NCI-H2029 treated with DMSO at 0.1 percent for 48 hours (cell line): ENCODE measurements around the gene UBL4B.

Source experiments
- DNase-seq: peaks from one replicate; lab custom pipeline; 2025; lab: John Stamatoyannopoulos, UW

Gene UBL4B

DNA sequence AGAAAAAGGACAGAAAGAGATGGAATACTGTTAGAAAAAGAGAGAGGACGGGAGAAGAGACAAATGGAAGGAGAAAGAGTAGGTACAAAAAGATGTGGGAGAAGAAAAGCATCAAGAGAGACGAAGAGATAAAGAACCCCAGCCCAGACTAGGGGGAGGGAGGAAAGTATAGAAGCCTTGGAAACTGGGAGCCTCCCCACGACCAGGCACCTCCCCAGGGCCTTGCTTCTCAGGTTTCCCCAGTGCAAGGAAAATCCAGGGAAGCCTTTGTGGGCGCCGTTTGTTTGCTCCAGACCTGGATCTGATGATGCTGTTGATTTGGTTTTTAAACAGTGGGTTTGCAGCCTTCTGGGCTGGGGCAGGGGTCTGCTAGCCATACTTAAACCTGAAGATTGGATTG is 26.6 kb upstream of the UBL4B start:
- no peak for DNase-seq

DNA sequence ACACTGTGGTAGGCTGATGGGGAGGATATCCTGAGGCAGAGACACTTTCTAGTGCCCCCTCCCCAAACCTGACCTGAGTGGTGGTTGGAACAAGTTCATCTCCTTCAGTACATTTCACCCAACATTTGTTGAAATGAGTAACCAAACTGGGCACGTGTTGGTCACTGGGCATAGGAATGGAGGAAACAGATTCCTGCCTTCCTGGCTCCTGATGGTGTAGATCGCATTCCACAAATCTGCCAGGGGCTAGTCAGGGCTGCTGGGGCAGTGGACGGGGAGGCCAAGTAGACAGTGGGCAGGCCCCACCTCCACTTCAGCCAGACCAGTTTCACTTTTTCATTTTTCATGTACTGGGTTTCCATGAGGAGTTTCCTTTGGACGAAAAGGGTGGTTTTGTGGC is 25.3 kb upstream of the UBL4B start:
- DNase-seq, result no peak

DNA sequence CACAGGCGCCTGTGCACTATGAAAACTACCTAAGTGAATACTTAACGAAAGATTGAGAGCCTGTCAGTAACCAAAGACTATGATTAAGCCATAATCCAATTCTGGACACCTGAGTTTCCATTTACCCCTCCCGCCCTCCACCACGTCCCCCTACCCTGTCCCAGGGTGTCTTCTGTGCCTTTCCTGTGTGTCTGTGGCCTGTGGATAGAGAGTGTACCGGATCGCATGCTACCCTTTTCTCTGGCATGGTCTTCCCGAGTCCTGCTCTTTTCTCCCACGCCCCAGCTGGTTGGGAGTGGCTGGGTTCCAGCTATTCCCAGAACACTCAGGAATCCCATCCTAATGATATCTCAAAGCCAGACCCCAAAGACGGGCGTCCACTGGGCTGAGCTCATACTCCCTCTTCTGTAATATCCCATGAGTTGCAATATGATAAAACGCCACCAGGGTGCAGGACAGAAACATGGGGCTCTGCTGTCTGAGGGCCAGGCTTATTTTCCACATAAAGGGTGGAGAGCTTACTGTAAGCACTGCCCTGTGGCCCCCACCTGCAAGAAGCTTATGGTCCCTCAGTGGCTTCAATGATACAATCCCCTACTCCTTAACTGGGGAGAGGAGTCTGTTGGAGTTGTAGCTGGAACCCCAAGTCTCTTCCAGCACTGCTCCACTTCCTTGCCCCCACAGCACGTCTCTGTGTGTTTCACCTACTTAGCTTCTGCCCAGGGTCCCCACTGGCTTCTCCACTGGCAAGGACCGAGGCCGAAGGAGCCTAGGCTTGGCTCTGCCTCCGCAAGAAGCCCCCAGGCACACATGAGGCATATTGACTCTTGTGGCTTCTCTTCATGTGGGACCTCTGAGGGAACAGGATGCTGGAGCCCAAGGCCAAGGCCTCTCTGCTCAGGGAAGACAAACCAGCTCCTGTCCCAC is 24.2 kb upstream of the UBL4B start:
- peak; percentile 9 for DNase-seq

DNA sequence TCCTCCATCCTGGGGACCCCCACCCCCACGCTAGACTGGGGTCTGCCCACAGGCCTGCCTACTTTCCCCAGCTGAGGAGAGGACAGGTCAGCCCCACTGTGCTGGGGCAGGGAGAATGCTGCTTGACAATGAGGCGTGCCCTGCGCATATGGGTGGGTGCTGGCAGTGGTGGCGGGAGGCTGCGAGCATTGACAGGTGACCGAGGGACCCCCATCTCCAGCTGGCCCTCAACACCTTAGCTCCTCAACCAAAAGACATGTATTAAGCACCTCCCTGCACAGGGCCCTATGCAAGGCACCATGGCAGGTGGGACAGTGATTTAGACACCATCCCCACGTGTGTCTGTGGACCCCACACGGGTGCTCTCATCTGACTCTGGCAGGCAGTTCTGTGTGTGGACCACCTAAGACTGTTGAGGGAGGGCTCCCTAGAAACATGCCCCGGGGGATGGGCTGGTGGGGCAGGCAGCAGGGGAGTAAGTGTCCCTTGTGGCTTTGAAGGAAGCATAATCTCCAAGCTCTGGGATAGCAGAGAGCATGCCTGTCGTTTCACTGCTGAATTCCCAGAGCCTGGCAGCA is 23.4 kb upstream of the UBL4B start:
- no peak for DNase-seq

DNA sequence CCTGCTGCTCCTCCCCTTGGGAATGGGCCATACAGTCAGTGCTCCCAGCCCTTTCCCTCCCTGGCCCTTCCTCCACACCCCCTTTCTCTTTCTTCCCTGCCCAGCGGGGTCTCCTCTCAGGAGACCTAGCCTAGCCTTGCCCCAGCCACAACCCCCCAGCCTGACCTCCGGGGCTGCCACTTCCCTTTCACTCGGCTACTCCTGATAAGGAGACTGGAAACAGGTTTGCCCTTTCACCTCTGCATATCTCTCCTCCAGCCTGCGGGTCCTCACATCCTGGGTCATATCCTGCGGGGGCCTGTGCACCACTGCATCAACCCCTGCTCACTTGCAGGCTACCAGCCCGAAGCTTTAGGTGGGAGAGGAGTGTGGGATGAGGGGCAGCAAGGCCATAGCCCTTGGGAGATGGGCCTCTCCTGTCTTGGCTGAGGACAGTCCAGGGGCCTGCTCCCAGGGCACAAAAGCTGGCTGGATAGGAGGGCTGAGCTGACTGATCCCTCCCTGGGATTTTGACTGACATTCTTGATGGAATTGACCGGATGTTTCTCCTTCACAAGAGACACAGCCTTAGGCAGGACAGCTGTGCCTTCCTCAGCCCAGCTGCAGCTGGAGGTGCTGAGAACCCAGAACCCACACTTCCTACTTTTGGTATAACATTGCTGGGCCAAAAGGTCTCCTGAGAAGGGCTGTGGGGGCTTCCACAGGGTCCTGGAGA is 22.5 kb upstream of the UBL4B start:
- DNase-seq, result no peak

DNA sequence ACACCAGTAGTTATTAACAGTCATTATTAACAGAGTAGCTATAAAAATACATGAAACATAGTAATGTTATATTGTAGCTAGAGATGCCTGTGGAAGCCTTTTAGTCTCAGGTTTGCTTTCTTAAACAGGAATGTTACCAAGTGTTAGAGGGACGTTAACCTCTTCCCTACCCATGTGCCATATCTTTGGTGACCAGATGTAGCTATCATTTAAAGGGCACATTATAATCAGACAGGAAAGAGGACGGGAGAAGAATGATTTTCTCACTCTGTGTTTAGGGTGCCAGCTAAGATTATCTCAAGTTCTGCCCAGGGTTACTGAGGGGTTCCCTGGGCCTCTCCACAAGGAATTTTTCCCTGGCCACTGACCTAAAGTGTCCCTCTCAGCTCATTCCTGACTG is 20.9 kb upstream of the UBL4B start:
- no peak for DNase-seq

DNA sequence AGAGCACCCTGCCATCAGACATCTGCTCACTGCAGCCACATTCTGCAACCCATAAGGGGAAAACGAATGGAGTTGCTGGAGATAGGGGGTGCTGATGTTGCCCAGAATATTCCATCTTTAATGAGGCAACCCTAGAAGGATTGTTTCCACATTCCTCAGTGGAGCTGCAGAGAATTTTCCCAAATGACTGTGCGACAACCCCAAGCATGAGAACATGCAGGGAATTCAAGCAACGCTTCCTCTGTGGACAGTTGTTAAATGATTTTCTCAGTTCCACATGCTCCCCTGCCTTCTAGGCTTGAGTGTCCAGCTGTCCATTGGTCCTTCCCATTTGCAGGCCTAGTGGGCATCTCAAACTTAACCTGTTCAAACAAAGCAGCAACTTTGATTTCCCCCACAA is 20.5 kb upstream of the UBL4B start:
- no peak for DNase-seq

DNA sequence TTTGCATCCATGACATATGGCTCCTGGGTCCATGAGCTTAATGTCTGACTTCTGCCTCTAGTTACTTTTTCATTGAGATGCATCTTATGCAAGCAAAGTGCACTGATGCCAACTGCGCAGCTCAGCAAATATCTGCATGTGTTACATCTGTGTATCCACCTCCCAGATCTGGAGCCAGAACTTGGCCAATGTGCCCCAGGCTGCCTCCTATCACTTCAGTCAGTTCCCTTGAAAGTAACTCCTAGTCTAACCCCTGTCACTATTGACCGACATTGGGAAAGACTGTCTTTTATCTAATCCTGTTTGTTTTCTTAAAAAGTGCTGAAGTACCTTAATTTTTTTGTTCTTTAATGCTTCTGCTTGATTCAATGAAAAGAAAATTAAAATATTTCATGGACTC is 19.3 kb upstream of the UBL4B start:
- no peak for DNase-seq

DNA sequence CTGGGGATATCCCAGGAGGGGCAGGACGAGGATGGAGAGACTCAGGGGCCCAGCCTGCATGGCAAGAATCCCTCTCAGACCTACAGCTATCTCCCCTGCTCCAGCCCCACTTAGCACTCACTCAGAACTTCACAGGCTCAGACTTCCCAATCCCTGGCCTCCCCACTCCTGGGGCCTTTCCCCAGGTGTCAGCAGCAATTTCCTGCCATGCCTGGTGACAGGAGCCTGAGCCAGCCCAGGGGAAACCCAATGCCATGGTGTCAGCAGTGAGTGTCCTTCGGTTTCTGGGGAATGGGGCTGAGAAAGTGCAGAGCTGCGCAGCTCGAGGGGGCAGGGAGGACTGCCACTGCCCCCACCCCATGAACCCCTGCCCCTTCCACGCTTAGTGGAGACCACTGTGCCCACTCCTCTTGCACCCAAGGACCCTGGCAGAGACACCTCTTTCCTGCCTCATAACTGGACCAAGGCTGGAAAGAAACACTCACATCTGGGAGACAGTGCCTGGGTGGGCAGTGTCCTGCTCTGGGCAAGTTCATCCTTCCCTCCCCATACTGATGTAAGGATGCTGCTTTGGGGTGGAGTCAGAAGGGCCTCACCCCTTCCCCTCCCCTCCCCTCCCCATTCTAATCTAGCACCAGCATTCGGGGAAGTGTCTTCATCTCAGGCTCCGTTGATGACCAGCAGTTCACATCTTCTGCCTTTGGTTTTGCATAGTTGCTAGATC is 17.1 kb upstream of the UBL4B start:
- no peak for DNase-seq

DNA sequence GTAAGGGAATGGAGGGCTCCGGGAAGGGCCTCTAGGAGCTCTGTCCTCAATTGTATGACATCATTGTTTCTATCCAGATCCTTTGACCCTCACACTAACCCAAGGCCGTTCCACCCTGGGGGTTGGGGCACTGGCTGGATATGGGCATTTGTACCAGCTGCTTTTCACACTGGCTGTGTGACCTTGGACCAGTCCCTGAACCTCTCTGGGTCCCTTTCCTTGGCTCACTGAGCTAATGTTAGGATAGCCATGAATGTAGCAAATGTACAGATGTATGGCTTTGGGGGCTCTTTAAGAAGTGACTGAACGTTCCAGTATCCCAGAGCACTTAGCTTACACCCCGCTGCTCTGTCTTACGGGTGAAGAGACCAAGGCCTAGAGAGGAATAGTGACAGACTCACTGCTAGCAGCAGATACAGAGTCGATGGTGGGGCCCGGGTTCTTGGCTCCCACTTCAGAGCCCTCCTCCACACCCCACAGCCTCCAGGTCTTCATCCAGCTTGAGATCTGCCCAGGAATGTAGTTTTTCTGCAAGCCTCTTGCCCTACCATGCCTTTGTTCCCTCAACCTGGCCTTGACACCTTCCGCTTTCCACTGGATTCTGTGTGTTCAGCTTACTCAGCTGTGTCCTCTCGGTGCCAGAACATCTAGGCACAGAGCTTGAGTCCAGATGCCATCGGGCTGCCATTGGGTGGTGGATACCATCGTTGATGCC is 14.6 kb upstream of the UBL4B start:
- no peak for DNase-seq

DNA sequence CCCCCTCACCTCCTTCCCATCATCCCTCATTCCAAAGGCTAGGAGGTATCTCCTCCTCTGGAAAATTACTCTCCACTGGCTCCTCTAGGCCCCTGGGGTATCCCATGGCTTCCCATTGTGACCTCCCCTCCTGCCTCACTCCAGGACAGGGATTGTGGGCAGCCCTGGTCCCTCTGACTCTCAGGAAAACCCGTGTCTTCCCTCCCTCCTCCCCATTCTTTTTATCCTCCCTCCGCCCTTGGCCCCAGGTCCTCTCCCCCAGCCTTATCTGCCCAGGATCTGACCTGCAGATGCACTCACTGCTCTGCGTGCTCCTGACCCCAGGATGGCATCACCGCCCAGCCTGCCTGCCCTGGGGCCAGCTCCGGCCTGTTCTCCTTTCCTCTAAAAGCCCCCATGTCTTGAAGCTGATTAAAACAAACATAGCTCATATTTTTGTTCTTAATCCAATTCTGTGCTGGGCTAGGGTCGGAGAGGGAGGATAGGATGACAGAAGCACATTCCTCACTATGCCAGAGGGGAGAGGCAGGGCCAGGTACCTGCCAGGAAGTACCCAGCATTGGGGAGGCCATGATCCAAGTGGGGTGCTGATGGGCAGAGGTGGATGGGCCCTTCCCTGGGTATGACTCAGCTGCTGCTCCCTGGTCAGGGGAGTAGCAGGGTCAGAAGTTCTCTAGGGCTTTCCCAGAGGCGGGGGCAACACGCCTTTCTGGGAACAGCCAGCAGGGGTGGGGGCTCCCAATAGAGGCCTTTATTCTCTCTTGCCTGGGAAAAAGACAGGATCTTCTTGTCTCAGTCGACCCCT is 13.8 kb upstream of the UBL4B start:
- no peak for DNase-seq

DNA sequence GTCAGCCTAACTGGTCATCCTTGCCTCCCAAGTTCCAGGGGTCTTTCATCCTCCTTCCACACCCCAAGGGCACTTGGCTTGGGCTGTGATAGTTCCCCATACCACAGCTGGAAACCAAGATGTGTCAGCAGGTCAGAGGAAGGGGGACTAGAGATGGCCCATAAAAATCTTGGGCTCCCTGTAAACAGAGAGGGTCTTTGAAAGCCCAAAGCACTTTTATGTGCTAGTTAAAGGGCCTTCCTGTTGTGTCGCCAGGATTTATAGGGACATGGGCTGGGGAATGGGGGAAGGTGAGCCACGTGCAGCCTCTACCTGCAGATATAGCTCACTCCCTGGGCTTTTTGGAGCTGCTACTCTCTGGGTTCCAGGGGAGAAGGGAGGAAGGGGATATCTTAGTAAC is 11.9 kb upstream of the UBL4B start:
- no peak for DNase-seq

DNA sequence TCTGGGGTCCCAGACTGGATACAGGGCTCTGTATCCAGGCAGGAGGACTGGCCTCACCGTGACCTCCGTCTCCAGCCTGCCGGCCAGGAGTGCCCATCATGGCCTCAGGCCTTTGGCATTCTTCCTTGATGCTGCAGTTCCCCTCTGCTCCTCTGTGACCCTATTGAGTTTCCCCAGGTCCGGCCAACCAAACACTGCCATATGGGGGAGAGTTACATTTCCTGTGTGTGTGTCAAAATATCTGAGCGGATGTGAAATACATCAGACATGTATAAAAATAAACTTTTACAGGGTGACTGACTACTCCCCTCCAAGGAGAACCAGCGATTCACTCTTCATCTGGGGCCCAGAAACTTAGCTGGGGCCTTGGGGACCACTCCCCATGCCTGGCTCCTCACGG is 10.2 kb upstream of the UBL4B start:
- no peak for DNase-seq

DNA sequence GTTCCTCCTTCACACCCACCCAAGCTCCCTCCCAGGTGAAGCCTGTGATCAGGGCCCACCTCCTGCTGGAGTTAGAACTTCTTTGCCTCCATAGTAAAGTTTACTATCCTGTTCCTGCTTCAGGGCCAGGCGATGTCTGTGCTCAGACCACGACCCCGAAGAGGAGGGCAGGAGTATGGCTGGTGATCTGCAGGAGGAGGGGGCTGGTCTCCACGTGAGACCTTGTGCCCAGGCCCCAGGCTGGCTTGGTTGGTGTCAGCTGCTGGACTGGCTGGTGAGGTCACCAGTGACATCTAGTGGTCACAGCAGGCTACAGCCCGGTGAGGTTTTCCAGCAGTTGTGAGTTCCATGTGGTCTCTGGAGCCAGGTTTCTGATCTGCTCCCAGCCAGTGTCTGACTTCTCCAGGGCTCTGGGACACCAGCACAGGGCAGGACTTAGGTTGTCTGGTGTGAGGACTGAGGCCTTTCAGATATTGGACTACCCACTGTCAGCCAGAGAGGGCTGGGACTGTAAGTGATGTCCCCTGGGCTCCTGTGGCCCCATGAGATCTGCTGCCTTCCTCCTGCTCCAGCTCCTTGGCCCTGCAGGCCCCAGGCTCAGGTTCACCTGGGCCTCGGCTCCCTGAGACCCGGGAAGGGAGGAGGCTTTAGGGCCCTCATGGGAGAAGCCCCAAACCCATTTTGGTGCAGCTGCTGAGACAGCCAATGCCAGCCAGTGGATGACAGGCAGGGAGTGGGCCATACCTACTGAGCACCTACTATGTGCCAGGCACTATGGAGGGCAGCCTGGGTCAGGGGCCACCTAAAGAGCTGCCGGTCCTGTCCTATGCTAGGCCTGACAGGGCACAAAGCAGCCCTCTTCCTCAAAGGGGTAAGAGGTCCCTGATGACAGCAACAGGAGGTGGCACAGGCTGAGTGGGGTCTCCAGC is 6.0 kb upstream of the UBL4B start:
- DNase-seq, result peak; percentile 18

DNA sequence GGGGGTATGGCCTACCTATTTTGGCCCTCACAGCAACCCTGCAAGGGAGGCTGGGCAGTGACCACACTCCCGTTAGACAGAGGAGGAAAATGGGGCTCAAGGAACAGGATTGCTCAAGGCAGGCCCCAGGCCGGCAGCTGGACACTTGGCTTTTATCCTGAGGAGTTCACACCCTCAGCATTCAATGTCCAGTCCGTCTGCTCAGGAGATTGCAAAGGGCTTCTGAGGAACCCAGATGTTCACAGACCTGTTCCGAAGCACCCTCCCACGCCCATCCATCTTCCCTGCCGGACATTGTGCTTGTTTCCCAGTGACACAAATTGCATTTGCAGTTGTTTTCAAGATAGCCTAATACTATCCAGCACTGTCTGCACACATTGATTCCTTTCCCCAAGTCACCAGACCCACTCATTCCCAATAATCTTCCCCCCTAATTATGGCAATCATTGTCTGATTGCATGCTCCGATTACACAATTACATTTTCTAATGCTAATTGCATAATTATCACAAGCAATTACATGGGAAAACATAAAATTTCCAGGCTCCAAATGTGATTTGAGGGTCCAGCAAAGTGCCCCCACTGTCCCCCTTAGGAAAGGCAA is 4.3 kb upstream of the UBL4B start:
- no peak for DNase-seq

DNA sequence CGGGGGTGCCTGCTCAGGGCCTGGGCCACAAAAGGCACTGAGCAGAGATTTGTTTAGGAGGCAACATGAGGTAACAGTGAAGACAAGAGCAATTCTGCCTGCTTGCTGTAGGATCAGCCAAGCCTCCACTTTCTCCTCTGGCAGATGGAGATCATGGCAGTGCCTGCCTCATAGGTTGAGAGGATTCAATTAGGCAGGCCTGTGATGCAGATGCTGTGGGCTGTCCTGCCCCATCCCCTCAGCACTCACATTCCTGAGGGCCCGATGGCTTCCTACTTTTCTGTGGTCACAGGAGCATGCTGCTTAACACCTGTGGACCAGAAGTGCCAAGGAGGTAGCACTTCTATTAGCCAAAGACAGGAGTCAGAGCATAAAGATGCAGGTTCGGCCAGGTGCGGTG is 1.2 kb upstream of the UBL4B start:
- DNase-seq, result no peak

DNA sequence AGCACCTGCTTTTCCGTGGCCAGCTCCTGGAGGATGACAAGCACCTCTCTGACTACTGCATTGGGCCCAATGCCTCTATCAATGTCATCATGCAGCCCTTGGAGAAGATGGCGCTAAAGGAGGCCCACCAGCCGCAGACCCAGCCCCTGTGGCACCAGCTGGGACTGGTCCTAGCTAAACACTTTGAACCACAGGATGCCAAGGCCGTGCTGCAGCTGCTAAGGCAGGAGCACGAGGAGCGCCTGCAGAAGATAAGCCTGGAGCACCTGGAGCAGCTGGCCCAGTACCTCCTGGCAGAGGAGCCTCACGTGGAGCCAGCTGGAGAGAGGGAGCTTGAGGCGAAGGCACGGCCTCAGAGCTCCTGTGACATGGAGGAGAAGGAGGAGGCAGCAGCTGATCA is 413 bp downstream of the UBL4B start:
- DNase-seq, result no peak

DNA sequence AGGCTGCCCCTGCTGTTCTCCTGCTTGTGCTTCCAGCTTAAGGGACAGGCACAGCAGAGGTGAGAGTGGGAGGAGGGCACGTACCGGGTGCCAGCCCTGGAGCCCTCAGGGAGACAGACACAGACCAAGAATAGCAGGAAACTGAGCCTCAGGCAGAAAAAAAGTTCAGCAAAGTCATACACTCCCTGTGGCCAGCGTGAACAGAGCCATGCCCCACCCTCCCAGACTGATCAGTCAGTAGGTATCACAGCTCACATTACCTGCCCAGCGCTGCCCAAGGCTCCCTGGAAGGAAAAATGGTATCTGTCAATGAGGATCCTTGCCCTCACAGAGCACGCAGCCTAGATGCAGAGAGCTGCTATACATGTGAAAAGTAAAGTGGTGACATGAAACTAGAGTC is 1.3 kb downstream of the UBL4B start:
- DNase-seq, result no peak

DNA sequence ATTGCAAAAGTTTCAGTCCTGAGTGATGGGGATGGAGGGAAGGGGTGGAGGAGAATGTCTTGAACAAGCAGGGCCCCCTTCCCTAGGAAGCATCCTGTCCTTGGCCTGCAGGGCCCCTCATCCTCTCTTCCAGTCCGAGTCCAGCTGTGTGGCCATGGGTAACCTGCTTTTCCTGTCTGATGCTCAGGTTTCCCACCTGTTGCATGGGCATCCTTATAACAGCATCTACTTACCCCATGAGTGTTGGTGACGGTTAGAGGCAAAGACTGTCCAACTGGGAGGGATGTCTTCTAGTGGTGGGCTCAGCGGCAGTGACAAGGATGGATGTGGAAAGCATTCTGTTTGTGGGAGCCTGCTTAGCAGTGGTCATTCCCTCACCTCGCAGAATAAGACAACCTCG is 1.9 kb downstream of the UBL4B start:
- DNase-seq, result no peak
